K562 (cell line): Measurements from ENCODE around the gene PXN. TPM values are rescaled to one million over a fixed set of nuclear protein-coding genes. Genes with fewer than 3 reads are reported as not detected.

Experiments
- ATF4 ChIP-seq: fragments of 450-650 bp; formaldehyde crosslinking; IDR thresholded peaks from 2 replicates; pipeline ENCODE4 v1.4.0; 2022; ENCODE audit warnings: mild to moderate bottlenecking, moderate library complexity
- CBX5 ChIP-seq: IDR thresholded peaks from 2 replicates; pipeline ENCODE4 v1.6.1; 2014; ENCODE audit warnings: low read depth, borderline replicate concordance
- DLX4 ChIP-seq: fragments of 250-450 bp; sonication (Bioruptor Pico); IDR thresholded peaks from 2 replicates; pipeline ENCODE4 v1.6.1; 2021; ENCODE audit warnings: mild to moderate bottlenecking
- GABPB2 ChIP-seq: fragments of 250-450 bp; sonication (Bioruptor Pico); conservative IDR thresholded peaks from 2 replicates; pipeline ENCODE4 v1.5.1; 2021; ENCODE audit warnings: mild to moderate bottlenecking
- HEY1 ChIP-seq: fragments of 250-450 bp; sonication (Bioruptor Pico); IDR thresholded peaks from 2 replicates; pipeline ENCODE4 v1.5.0; 2020; ENCODE audit warnings: mild to moderate bottlenecking, moderate library complexity, borderline replicate concordance
- ILF3 ChIP-seq: fragments of 450-650 bp; IDR thresholded peaks from 2 replicates; pipeline ENCODE4 v1.6.1; 2018; ENCODE audit warnings: antibody characterized with exemption, mild to moderate bottlenecking, moderate library complexity, borderline replicate concordance
- LCOR ChIP-seq: sonication (generic); formaldehyde crosslinking; IDR thresholded peaks from 2 replicates; pipeline ENCODE4 v1.8.0; 2022; ENCODE audit warnings: mild to moderate bottlenecking, missing genetic modification reagents
- MAFK ChIP-seq: IDR thresholded peaks from 2 replicates; pipeline ENCODE4 v1.6.1; 2011; ENCODE audit warnings: low read length, improper control_type of control experiment
- NONO ChIP-seq, 2 experiments: fragments of 200-400 bp in 1 of 2; fragments of 450-650 bp in 1 of 2; formaldehyde crosslinking in 1 of 2; IDR thresholded peaks; 2 replicates each; pipeline ENCODE4 v1.6.1; 2017; ENCODE audit warnings: low read depth in 2 of 2, mild to moderate bottlenecking in 2 of 2, moderate library complexity in 2 of 2, low read length in 1 of 2
- PHTF2 ChIP-seq: fragments of 250-450 bp; sonication (Bioruptor Pico); IDR thresholded peaks from 2 replicates; pipeline ENCODE4 v1.5.0; 2021; ENCODE audit warnings: mild to moderate bottlenecking
- SMARCE1 ChIP-seq: fragments of 450-650 bp; IDR thresholded peaks from 2 replicates; pipeline ENCODE4 v1.7.1; 2016; ENCODE audit warnings: mild to moderate bottlenecking
- STAT5A ChIP-seq: IDR thresholded peaks from 2 replicates; pipeline ENCODE4 v1.6.1; 2012; ENCODE audit warnings: low read length, inconsistent platforms, borderline replicate concordance
- XRCC5 ChIP-seq: fragments of 200-400 bp; formaldehyde crosslinking; IDR thresholded peaks from 2 replicates; pipeline ENCODE4 v1.6.1; 2017; ENCODE audit warnings: low read depth, mild to moderate bottlenecking, low read length
- ZBTB49 ChIP-seq: sonication (generic); formaldehyde crosslinking; IDR thresholded peaks from 2 replicates; pipeline ENCODE4 v1.8.0; 2022; ENCODE audit warnings: missing genetic modification reagents, mild to moderate bottlenecking, borderline replicate concordance
- ZNF134 ChIP-seq: fragments of 250-450 bp; sonication (Bioruptor Pico); conservative IDR thresholded peaks from 2 replicates; pipeline ENCODE4 v1.4.0; 2020
- ZNF217 ChIP-seq: sonication (generic); formaldehyde crosslinking; IDR thresholded peaks from 2 replicates; pipeline ENCODE4 v1.8.0; 2022; ENCODE audit warnings: mild to moderate bottlenecking, missing genetic modification reagents
- ZNF436 ChIP-seq: fragments of 250-450, 450-650 bp; sonication (Bioruptor Pico); formaldehyde crosslinking; IDR thresholded peaks from 2 replicates; pipeline ENCODE4 v1.7.0; 2020; ENCODE audit warnings: mild to moderate bottlenecking
- polyA plus RNA-seq, 8 experiments: library from polyadenylated mRNA; depleted of rRNA in 4 of 8; stranded (reverse) in 5 of 8; unstranded in 3 of 8; fragments of >200 nt; fragmentation: Nextera tagmentation in 2 of 8; fragmentation: Illumina TruSeq in 1 of 8; extraction: Ambion mirVana in 2 of 8; extraction: Trizol in 1 of 8; gene quantifications; 2 replicates each; pipeline versions ENCODE4 v1.2.1 to v1.2.3, GENCODE V29; 2011 to 2014; ENCODE audit warnings: inconsistent platforms in 1 of 8, missing spikeins in 1 of 8
- total RNA-seq, 7 experiments: library from RNA; depleted of rRNA in 6 of 7; stranded (reverse); fragments of >200 nt in 6 of 7; fragmentation: Illumina TruSeq in 2 of 7; extraction: Trizol in 2 of 7; gene quantifications; 2 replicates each; pipeline versions ENCODE4 v1.2.1 to v1.2.3, GENCODE V29; 2011 to 2021; ENCODE audit warnings: low replicate concordance in 1 of 7
- TF ChIP-seq, protein P1 (sequence below): fragments of 450-650 bp; IDR thresholded peaks from 2 replicates; pipeline ENCODE4 v1.6.1; 2014; ENCODE audit warnings: low read depth, mild to moderate bottlenecking, moderate library complexity, borderline replicate concordance
- TF ChIP-seq, protein P2 (sequence below): fragments of 450-650 bp; IDR thresholded peaks from 2 replicates; pipeline ENCODE4 v1.6.1; 2016; ENCODE audit warnings: low read depth, mild to moderate bottlenecking, moderate library complexity
- TF ChIP-seq, protein P3 (sequence below): sonication (generic); formaldehyde crosslinking; IDR thresholded peaks from 2 replicates; pipeline ENCODE4 v1.8.1; 2023; ENCODE audit warnings: mild to moderate bottlenecking, missing genetic modification reagents

The PXN gene
- total and polyA plus RNA-seq, 9 of the 15 experiments (the other 6 are each of a cell fraction or from before 2014, with no cell fraction given) = 4.0 to 74.1 (median 18.6) TPM

- TF ChIP-seq DLX4 (CRISPR knock-in tag) = 0 out of 2 replicates have a peak, but pooled peaks have one; percentile 10
- no peak for TF ChIP-seq ZNF217
- TF ChIP-seq, protein P1, sequence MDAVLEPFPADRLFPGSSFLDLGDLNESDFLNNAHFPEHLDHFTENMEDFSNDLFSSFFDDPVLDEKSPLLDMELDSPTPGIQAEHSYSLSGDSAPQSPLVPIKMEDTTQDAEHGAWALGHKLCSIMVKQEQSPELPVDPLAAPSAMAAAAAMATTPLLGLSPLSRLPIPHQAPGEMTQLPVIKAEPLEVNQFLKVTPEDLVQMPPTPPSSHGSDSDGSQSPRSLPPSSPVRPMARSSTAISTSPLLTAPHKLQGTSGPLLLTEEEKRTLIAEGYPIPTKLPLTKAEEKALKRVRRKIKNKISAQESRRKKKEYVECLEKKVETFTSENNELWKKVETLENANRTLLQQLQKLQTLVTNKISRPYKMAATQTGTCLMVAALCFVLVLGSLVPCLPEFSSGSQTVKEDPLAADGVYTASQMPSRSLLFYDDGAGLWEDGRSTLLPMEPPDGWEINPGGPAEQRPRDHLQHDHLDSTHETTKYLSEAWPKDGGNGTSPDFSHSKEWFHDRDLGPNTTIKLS = 0 out of 2 replicates have a peak, but pooled peaks have one; percentile 36
- TF ChIP-seq STAT5A = peak; percentile 71
- TF ChIP-seq ATF4 = no peak
- TF ChIP-seq PHTF2 (CRISPR knock-in tag) = no peak
- TF ChIP-seq, protein P2, sequence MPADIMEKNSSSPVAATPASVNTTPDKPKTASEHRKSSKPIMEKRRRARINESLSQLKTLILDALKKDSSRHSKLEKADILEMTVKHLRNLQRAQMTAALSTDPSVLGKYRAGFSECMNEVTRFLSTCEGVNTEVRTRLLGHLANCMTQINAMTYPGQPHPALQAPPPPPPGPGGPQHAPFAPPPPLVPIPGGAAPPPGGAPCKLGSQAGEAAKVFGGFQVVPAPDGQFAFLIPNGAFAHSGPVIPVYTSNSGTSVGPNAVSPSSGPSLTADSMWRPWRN = no peak
- no peak for TF ChIP-seq HEY1 (CRISPR knock-in tag)
- TF ChIP-seq GABPB2 = no peak
- peak; percentile 94 for TF ChIP-seq ILF3
- TF ChIP-seq MAFK = no peak
- no peak for TF ChIP-seq ZNF134 (CRISPR knock-in tag)
- TF ChIP-seq, protein P3, sequence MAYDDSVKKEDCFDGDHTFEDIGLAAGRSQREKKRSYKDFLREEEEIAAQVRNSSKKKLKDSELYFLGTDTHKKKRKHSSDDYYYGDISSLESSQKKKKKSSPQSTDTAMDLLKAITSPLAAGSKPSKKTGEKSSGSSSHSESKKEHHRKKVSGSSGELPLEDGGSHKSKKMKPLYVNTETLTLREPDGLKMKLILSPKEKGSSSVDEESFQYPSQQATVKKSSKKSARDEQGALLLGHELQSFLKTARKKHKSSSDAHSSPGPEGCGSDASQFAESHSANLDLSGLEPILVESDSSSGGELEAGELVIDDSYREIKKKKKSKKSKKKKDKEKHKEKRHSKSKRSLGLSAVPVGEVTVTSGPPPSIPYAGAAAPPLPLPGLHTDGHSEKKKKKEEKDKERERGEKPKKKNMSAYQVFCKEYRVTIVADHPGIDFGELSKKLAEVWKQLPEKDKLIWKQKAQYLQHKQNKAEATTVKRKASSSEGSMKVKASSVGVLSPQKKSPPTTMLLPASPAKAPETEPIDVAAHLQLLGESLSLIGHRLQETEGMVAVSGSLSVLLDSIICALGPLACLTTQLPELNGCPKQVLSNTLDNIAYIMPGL (CRISPR knock-in tag) = no peak
- TF ChIP-seq LCOR (CRISPR knock-in tag) = peak; percentile 85
- TF ChIP-seq SMARCE1 = no peak
- TF ChIP-seq XRCC5 = no peak
- no peak for TF ChIP-seq ZNF436 (CRISPR knock-in tag)
- TF ChIP-seq NONO (IDR thresholded peaks at IDR 0.05; ENCODE audit: low read depth in 2 of 2, low read length in 1 of 2) = peak; percentile 56 to 92; a peak in 3 of 4 replicates
- no peak for TF ChIP-seq CBX5
- no peak for TF ChIP-seq ZBTB49 (CRISPR knock-in tag)
These were observed 27.4 kb upstream of the PXN start, which contains the start of gene RNU4-1 (continued) for GRCh38 chr12:120292661-120293531.
